NT2/D1 (cell line): ENCODE measurements around the gene TAAR2.

Experiments used
- DNase-seq: peaks from one replicate; pipeline ENCODE4 v3.0.0-alpha.2; 2011; ENCODE audit warnings: low read depth, low spot score
- H3K27me3 ChIP-seq: 2 replicates; pipeline ENCODE4 v1.6.0; 2011; ENCODE audit warnings: mild to moderate bottlenecking; ENCODE audit not compliant: insufficient read length, insufficient read depth
- H3K36me3 ChIP-seq: 2 replicates; pipeline ENCODE4 v1.6.1; 2011; ENCODE audit warnings: mild to moderate bottlenecking, low read length, mixed read lengths; ENCODE audit not compliant: insufficient read depth, insufficient read length
- H3K4me1 ChIP-seq: 2 replicates; pipeline ENCODE4 v1.5.1; 2011; ENCODE audit not compliant: insufficient read depth, insufficient read length
- H3K4me3 ChIP-seq: 2 replicates; pipeline ENCODE4 v1.5.1; 2011; ENCODE audit warnings: low read depth; ENCODE audit not compliant: insufficient read length
- H3K9ac ChIP-seq: 2 replicates; pipeline ENCODE4 v1.6.0; 2011; ENCODE audit warnings: low read depth; ENCODE audit not compliant: insufficient read length
- H3K9me3 ChIP-seq: 2 replicates; pipeline ENCODE4 v1.5.1; 2011; ENCODE audit warnings: mild to moderate bottlenecking, low read length; ENCODE audit not compliant: insufficient read depth
- SUZ12 ChIP-seq: IDR thresholded peaks from 2 replicates; pipeline ENCODE4 v1.6.1; 2011; ENCODE audit not compliant: insufficient read length, insufficient read depth; ENCODE audit errors: extremely low read depth
- YY1 ChIP-seq: IDR thresholded peaks from 2 replicates; pipeline ENCODE4 v1.6.1; 2011; ENCODE audit not compliant: insufficient read length, insufficient read depth
- ZNF274 ChIP-seq: IDR thresholded peaks from 2 replicates; pipeline ENCODE4 v1.6.1; 2011; ENCODE audit warnings: mild to moderate bottlenecking, low read depth, low read length

TAAR2 gene

GRCh38 chr6:132596201-132596600 is 27.9 kb downstream of the TAAR2 start:
- H3K4me3 ChIP-seq, result no peak overlapping the region
- H3K27me3 ChIP-seq, result no peaks in the 10 kb centered on the region

DNA sequence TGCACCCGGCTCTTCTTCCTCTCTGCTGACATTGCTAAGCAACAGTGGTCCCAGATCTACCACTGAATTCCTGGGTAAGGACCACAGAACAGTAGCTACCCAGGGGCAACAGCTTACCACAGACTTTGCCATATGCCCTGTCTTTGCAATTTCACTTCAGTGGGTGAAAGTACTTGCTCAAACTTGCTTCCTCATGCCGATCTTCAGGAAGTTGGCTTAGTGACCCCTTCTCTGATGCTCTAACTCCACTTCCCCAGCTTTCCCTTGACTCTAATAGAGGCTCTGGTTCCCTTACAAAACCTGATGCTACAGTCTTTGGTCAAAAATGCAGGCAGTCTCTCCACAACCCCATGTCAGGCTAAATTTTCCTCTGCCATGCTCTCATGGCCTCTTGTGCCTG is 31.2 kb downstream of the TAAR2 start:
- Histone ChIP-seq H3K4me3 (no peak overlapping the region), H3K36me3 (no peaks in the 10 kb centered on the region), H3K9me3 (no peaks in the 10 kb centered on the region), H3K9ac (no peak overlapping the region), H3K4me1 (no peaks in the 10 kb centered on the region), H3K27me3 (no peaks in the 10 kb centered on the region)
- TF ChIP-seq YY1 (no peak), ZNF274 (no peak), SUZ12 (no peak)
- no peak for DNase-seq

More at GRCh38 chr6:132596201-132596600, 27.9 kb downstream of the TAAR2 start:
- Histone ChIP-seq H3K36me3 (no peaks in the 10 kb centered on the region), H3K4me1 (no peaks in the 10 kb centered on the region), H3K9ac (no peak overlapping the region), H3K9me3 (no peaks in the 10 kb centered on the region)
- DNase-seq, result no peak
- TF ChIP-seq SUZ12 (no peak), ZNF274 (no peak), YY1 (no peak)

DNA sequence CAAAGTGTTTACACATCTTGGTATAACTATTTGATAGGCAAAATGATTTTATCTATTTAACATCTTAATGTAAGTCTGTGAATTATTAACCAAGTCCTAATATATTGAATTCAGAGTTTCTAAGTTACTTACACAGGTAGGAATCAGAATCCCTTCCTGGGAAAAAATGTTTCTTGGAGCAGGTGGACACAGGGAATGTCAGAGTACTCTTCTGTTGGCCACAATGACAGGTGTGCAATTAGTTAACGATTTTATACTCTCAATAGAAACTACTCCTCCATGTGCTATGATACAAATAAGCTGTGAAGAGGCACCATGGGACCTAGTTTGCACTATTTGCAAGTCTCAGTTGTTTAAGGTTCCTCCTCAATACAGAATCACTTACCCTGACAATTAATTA is 33.7 kb downstream of the TAAR2 start:
- no peak for DNase-seq

DNA sequence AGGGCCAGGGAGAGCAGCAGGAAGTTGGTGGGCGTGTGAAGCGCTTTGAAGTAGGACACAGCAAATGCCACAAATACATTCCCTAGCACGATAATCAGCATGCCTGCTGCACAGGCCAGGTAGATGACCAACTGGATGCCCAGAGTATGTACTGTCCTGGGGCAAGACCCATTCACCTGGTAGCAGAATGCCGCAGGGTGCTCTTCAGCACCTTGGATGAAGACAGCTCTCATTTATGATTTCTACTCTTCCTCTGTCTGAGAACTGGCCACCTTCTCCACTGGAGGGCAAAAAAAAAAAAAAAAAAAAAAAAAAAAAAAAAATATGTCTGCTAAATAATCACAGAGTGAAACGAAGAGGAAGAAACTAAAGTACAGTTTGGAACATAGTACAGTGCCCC is 34.6 kb downstream of the TAAR2 start, which contains the start of gene TAAR5:
TSS of gene TAAR5 (minus strand) at position 288 of the 400 bp plus-strand sequence. CDS start at position 233, 55 bp downstream.
- no peaks in the 10 kb centered on the region for H3K27me3 ChIP-seq
- no peak for TF ChIP-seq YY1
- no peak for TF ChIP-seq SUZ12
- no peak for TF ChIP-seq ZNF274
- DNase-seq, result no peak
- no peaks in the 10 kb centered on the region for H3K4me1 ChIP-seq
- no peaks in the 10 kb centered on the region for H3K9me3 ChIP-seq
- no peak within 1 kb of the TSS for H3K4me3 ChIP-seq
- H3K9ac ChIP-seq, result no peak within 1 kb of the TSS
- no peaks in the 10 kb centered on the region for H3K36me3 ChIP-seq

More for the DNA sequence above, 33.7 kb downstream of the TAAR2 start:
- H3K27me3 ChIP-seq, result no peaks in the 10 kb centered on the region
- H3K9ac ChIP-seq, result no peak overlapping the region
- H3K4me3 ChIP-seq, result no peak overlapping the region
- H3K9me3 ChIP-seq, result no peaks in the 10 kb centered on the region
- H3K4me1 ChIP-seq, result no peaks in the 10 kb centered on the region
- TF ChIP-seq ZNF274, result no peak
- no peak for TF ChIP-seq YY1
- no peak for TF ChIP-seq SUZ12
- H3K36me3 ChIP-seq, result no peaks in the 10 kb centered on the region

DNA sequence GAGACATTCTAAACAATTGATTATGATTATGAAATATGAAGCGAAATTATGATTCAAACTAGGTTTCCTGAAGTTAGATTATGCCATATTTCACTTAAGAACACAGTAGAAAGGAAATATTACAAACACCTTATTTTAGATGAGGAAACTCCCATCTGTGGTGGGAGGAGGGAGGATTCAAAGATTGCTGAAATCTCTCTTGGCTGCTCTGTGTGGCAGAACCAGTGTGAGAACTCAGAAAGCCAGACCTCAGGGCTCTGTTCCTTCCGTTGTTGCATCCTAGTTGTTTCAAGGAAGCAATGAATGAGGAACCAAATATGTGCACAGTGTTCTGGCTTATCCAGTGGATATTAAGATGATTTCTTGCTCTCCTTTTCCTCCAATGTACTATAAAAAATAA is 36.7 kb downstream of the TAAR2 start:
- Histone ChIP-seq H3K9ac (no peak overlapping the region), H3K4me3 (no peak overlapping the region), H3K27me3 (no peaks in the 10 kb centered on the region), H3K4me1 (no peaks in the 10 kb centered on the region), H3K9me3 (no peaks in the 10 kb centered on the region), H3K36me3 (no peaks in the 10 kb centered on the region)
- no peak for DNase-seq
- TF ChIP-seq SUZ12 (no peak), YY1 (no peak)

- Histone ChIP-seq H3K9ac (no peak overlapping the region), H3K36me3 (no peaks in the 10 kb centered on the region), H3K27me3 (no peaks in the 10 kb centered on the region), H3K4me1 (no peaks in the 10 kb centered on the region), H3K4me3 (no peak overlapping the region), H3K9me3 (no peaks in the 10 kb centered on the region)
- DNase-seq, result no peak
- TF ChIP-seq SUZ12 (no peak), YY1 (no peak), ZNF274 (no peak)
Measured at GRCh38 chr6:132584698-132585097, 39.4 kb downstream of the TAAR2 start.

DNA sequence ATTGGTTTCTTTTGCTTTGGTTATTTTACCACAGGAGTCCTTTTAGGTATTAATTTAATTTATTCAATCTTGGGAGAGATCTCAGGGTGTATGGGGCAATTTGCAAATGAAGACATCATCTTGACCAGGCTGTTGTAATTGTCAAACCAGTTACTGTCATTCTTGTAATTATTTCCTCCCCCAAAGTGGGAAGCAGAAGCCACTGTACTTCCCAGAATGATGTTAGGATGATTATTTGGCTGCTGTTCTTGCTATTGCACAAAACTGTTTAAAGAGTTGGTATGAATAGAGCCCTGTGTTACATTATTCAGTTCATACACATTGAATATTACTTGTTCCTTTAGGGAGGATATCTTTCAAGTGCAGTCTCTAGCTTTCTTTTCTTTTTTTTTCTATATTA is 52.3 kb downstream of the TAAR2 start:
- no peaks in the 10 kb centered on the region for H3K4me1 ChIP-seq
- no peak overlapping the region for H3K9ac ChIP-seq
- H3K36me3 ChIP-seq, result no peaks in the 10 kb centered on the region
- DNase-seq, result no peak
- H3K27me3 ChIP-seq, result no peaks in the 10 kb centered on the region
- no peaks in the 10 kb centered on the region for H3K9me3 ChIP-seq
- no peak overlapping the region for H3K4me3 ChIP-seq
- TF ChIP-seq SUZ12 (no peak), ZNF274 (no peak), YY1 (no peak)

- H3K9me3 ChIP-seq, result no peaks in the 10 kb centered on the region
- no peak for DNase-seq
- H3K36me3 ChIP-seq, result no peaks in the 10 kb centered on the region
- no peaks in the 10 kb centered on the region for H3K4me1 ChIP-seq
- no peak within 1 kb of the TSS for H3K4me3 ChIP-seq
- no peaks in the 10 kb centered on the region for H3K27me3 ChIP-seq
- TF ChIP-seq ZNF274 (no peak), SUZ12 (no peak), YY1 (no peak)
- no peak within 1 kb of the TSS for H3K9ac ChIP-seq
Measured at GRCh38 chr6:132570221-132570777, 53.8 kb downstream of the TAAR2 start, which contains the start of gene TAAR6. TSS of gene TAAR6 (plus strand) at chr6:132570322. CDS start at chr6:132570322, 0 bp downstream.
